Uterus (tissue), 2 donors: Measurements from ENCODE around the gene SCUBE1.

ENCODE experiments used
- POLR2A ChIP-seq, 2 donors: fragments of 450-650 bp; IDR thresholded peaks; one replicate each; pipeline ENCODE4 v1.6.1; 2016; ENCODE audit warnings: antibody characterized with exemption in 2 of 2, mild to moderate bottlenecking in 1 of 2, moderate library complexity in 1 of 2
- TF ChIP-seq, protein P1 (sequence below), 4 experiments: fragments of 200-600 bp in 2 of 4; fragments of 450-650 bp in 2 of 4; sonication (generic) in 2 of 4; IDR thresholded peaks; one replicate each; pipeline ENCODE4 v1.5.1; 2016 to 2019; ENCODE audit warnings: antibody characterized with exemption in 4 of 4, mild to moderate bottlenecking in 2 of 4, moderate library complexity in 1 of 4

GRCh38 chr22:43217285-43218030, 125.7 kb downstream of the SCUBE1 start:
- TF ChIP-seq, protein P1, sequence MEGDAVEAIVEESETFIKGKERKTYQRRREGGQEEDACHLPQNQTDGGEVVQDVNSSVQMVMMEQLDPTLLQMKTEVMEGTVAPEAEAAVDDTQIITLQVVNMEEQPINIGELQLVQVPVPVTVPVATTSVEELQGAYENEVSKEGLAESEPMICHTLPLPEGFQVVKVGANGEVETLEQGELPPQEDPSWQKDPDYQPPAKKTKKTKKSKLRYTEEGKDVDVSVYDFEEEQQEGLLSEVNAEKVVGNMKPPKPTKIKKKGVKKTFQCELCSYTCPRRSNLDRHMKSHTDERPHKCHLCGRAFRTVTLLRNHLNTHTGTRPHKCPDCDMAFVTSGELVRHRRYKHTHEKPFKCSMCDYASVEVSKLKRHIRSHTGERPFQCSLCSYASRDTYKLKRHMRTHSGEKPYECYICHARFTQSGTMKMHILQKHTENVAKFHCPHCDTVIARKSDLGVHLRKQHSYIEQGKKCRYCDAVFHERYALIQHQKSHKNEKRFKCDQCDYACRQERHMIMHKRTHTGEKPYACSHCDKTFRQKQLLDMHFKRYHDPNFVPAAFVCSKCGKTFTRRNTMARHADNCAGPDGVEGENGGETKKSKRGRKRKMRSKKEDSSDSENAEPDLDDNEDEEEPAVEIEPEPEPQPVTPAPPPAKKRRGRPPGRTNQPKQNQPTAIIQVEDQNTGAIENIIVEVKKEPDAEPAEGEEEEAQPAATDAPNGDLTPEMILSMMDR (IDR thresholded peaks at IDR 0.05), result no peak
- TF ChIP-seq POLR2A (IDR thresholded peaks at IDR 0.05), result no peak
